GM19328 (cell line): ENCODE data around the gene NSMCE1.
A peak's percentile ranks its signal among the peaks of the same experiment; 100 is the strongest.

Source experiments
- ATAC-seq: cut with Tn5 transposase; IDR thresholded peaks from one replicate; pipeline ENCODE4 v1.9.1; 2021; ENCODE audit warnings: mild to moderate bottlenecking, moderate library complexity; ENCODE audit not compliant: unreplicated experiment

NSMCE1 gene

GRCh38 chr16:27268376-27269299 lies at the start of gene NSMCE1:
TSS of gene NSMCE1 (minus strand) at chr16:27268772. CDS start at chr16:27257570, 11,202 bp downstream.
- ATAC-seq = peak; percentile 86

DNA sequence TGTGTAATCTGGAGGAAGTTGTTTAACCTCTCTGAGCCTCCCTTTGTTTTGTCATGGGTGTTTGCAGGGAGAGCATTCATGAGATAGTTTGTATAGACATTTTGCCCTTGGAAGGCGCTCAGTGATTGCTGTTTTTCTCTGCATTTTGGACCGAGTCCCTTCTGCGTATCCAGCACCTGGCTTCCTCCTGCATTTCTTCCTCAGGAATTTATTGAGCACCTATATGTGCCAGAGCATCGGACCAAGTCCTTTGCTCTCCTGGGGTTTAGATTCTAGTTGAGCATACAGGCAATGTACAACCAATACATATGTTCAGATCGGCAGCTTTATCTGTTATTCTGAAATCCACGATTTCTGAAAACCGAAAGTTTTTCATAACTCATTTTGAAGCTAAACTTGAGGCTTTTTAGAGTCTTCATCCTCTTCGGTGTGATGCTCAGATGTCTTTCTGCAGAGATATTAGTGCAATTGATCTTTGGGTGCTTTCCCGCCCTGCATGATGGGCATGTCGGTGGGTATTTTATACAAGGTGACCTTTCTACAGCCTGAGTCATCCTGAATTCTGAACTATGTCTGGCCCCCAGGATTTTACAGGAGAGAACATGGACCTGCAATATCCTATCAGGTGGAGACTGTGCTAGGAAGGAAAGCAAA lies 49.3 kb upstream of the NSMCE1 start:
- ATAC-seq = no peak

- no peak for ATAC-seq
Observed at GRCh38 chr16:27317320-27317719, 48.7 kb upstream of the NSMCE1 start.

GRCh38 chr16:27316038-27316680 lies 47.6 kb upstream of the NSMCE1 start:
- no peak for ATAC-seq

- ATAC-seq = no peak
Observed at GRCh38 chr16:27315333-27316037, 46.9 kb upstream of the NSMCE1 start.

DNA sequence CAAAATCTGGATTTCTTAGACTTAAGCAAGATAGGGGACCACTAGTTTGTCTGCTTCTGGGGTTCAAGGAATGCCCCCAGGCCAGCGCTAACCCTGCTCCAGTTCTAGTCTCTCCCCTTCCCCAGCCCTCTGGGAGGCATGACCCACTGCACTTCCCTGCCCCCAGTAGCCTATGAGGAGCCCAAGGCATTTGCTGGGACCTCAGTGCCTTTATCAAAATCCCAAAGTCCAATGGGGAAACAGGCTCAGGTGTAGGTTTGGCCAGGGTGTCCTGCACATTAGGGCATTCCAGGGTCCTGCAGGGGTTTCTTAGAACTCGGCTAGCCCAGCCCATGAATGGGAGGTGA lies 46.4 kb upstream of the NSMCE1 start:
- ATAC-seq = no peak

GRCh38 chr16:27314161-27314723 lies 45.7 kb upstream of the NSMCE1 start:
- peak; percentile 21 for ATAC-seq

DNA sequence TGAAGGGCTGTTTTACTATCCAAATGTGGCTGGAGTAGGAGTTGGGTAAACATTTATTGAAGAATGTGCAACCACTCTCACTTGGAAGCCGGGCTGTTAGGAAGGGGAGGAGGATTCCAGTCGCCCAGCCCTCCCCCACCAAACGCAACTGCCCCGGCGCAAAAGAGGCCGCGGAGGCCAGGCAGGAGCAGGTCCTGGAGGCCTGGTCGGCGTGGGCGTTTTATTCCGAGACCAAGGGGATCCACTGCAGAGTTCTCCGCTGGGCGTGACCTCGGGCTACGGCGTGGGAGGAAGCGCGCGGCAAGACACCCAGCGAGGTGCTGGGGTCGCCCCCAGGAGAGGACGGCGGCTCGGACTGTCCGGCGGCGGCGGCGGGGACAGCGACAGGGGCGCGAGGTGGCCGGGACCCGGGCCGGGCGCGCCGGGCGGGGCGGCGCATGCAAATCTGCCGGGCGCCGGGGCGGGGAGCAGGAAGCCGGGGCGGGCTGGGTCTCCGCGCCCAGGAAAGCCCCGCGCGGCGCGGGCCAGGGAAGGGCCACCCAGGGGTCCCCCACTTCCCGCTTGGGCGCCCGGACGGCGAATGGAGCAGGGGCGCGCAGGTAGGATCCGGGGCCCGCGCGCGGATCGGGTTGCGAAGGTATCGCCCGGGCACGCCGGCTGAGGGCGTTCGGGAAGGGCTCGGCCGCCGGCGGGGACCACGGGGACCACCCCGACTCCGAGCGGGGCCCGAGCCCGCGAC lies 45.0 kb upstream of the NSMCE1 start, which contains the start of gene IL4R:
TSS of gene IL4R (plus strand) at position 553 of the 739 bp plus-strand sequence. CDS start 26,230 bp downstream, outside the sequence.
- ATAC-seq = peak; percentile 60

DNA sequence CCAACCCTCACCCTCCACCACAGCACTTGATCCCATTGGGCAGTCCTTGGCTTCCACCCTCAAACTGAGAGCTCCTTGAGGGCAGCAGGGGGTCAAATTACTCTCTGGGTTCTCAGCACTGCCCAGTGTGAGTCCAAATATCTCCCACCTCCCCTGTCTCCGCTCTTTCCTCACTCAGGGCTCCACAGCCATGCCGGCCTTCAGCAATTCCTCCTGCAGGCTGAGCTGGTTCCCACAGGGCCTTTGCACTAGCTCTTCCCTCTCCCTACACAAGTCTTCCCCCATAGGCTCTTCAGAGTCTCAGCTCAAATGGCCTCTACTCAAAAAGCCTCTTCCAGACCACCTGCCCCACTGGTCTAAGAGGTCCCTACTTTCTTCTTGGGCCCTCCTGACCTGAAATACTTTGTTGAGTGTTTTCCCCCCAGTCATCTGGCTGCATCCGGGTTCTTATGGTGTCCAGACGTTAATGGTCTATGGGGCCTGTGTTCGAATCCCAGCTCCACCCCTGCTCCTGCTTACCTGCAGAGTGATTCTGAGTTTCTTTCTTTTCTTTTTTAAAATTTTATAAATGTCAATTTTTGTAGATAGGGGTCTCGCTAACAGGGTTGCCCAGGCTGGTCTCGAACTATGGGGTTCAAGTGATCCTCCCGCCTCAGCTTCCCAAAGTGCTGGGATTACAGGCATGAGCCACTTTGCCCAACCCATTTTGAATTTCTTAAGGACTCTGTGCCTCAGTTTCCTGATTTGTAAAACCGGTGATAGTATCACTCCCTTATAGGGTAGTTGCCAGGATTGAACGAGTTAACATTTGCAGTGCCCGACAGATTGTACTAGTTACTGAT lies 44.2 kb upstream of the NSMCE1 start:
- no peak for ATAC-seq

DNA sequence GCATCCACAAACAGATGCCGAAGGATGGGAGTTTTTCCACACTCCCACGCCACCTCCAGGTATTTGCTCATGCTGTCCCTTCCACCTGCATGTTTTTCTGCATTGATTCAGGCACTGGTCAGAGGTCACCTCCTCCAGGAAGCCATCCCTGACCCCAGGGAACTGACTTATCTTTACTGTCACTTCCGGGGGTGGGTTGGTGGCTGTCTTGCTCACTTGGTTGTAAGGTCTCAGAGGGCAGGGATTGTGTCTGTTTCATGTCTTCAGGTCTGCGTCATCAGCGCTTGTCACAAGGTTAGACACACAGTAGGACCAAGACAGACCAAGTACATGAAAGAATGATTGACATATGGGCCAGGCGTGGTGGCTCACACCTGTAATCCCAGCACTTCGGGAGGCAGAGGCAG lies 43.3 kb upstream of the NSMCE1 start:
- no peak for ATAC-seq

DNA sequence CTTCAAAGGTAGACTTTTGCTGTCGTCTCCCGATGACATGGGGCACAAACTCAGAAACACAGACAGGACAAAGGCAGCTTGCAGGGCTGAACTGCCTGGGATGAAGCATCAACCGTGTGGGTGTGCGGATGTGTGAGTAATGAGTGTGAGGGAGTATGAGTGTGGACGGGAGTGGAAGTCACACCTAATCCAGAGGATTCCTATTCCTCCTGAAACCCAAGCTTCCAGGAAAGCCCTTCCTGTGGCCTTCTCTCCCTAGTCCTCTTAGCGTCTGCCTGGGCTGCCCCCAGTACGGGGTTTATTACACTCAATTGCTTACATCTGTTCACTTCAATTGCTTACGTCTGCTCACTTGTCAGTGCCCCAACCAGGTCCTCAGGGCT lies 42.9 kb upstream of the NSMCE1 start:
- ATAC-seq = no peak

DNA sequence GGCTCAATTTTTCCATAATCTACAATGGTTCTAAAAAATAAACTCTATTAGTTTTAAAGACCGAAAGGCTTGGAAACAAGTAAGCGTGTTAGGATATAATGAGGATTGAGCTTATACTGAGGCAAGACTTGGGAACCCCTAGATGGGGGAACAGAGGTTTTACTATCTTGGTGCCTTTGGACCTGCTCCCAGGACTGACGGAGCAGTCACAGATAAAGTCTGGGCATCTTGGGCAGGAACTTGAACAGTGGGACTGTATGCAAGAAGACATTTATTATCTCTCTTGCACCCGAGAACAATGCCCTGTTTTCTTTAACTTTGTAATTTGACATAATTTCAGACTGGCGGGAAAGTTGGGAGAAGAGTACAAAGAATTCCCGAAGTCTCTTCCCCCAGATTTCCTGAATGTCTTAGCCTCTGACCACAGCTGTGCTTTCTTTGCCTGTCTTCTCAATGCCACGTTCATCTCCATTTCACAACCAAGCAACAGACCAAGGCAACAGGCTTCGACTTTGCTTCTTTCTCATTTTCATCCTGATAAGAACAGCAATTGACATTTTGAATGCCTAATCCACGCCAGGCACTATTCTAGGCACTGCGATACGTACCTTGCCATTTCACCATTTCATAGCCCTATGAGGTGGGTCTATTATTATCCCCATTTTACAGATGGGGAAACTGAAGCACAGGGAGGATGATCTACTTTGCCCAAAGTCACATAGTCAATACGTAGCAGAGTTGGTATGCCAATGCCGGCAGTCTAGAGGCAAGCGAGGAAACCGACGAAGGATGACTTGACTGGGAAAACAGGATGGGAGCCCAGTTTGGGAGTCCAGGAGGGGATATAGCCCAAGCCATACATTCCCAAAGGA lies 42.2 kb upstream of the NSMCE1 start:
- ATAC-seq = no peak

DNA sequence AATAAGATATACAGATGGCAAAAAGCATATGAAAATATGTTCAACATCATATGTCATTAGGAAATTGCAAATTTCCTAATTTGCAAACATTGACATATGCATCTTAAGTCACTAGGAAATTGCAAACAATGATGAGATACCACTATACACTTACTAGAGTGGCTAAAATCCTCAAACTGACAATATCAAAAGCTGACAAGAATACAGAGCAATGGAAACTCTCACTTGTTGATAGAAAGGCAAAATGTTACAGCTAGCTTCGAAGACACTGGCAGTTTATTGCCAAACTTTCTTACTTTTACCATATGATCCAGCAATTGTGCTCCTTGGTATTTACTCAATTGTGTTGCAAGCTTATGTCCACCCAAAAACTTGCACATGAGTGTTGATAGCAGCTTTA lies 40.2 kb upstream of the NSMCE1 start:
- ATAC-seq = no peak

DNA sequence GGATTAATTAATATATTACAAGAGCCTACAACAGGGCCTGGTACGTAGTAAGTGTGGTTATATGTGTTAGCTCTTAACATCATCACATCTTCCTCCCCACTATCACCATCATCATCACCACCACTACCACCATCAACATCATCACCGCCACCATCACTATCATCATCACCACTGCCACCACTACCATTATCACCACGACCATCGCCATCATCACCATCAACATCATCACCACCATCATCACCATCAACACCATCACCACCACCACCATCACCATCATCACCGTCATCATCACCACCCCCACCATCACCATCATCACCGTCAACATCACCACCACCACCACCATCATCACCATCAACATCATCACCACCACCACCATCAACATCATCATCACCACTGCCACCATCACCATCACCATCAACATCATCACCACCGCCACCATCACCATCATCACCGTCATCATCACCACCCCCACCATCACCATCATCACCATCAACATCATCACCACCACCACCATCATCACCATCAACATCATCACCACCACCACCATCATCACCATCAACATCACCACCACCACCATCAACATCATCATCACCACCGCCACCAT lies 37.4 kb upstream of the NSMCE1 start:
- ATAC-seq = no peak

GRCh38 chr16:27304881-27305745 lies 36.5 kb upstream of the NSMCE1 start:
- ATAC-seq = no peak

- no peak for ATAC-seq
Observed at GRCh38 chr16:27304102-27304501, 35.5 kb upstream of the NSMCE1 start.
